22Rv1 (cell line): ENCODE measurements around the gene KIF14.
"Not testable (repeated sequence)": the region's sequence is repeated elsewhere in the genome, so short reads cannot be mapped to it uniquely, and the experiment has no call there.

Experiments
- H3K27ac ChIP-seq: fragments of 450-650 bp; 2 replicates; pipeline ENCODE4 v1.5.1; 2017
- ZFX ChIP-seq: fragments of 450-650 bp; IDR thresholded peaks from 2 replicates; pipeline ENCODE4 v1.6.1; 2017; ENCODE audit warnings: antibody characterized with exemption, borderline replicate concordance
- TF ChIP-seq, protein P1 (sequence below): fragments of 450-650 bp; IDR thresholded peaks from 2 replicates; pipeline ENCODE4 v1.5.1; 2017; ENCODE audit warnings: mild to moderate bottlenecking

The KIF14 gene

DNA sequence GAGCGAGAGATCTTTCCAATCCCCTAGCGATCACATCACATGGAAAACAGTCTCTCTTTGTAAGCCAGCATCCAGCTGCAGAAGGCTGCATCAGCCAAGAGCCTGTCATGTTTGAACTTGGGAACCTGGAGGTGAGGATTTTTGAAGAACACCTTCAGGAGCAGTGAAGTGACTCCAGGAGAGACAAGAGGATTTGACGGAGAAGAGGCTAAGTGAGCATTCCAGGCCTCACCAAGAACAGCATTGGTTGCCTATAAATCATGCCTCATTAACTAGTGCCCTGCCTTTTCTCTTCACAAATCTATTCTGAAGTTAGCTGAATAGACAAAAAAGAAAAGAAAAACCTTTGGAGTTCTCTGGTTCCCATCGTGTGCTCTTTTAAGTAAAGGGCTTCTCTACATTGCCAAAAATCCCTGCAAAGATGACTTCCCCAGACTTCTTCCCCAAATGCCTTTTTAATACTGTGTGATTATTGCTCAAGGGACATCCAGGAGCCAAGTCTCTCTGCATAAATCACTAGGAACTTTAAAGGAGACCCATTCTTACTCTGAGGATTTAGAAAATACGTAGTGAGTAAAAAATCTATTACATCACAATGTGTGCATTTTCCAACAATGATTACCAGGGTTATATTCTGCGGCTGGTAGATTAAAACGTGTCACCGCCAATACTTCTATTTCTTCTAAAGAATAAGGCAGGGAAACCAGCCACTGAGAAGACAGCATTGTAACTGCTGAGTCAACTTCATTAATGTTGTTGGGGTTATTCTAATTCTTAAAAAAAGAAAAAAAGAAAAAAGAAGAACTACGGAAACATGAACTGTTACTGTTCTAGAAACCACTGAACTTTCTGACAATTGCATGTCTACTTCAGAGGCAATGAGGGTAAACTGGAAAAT is 95.2 kb downstream of the KIF14 start:
- no peak overlapping the region for H3K27ac ChIP-seq
- TF ChIP-seq, protein P1, sequence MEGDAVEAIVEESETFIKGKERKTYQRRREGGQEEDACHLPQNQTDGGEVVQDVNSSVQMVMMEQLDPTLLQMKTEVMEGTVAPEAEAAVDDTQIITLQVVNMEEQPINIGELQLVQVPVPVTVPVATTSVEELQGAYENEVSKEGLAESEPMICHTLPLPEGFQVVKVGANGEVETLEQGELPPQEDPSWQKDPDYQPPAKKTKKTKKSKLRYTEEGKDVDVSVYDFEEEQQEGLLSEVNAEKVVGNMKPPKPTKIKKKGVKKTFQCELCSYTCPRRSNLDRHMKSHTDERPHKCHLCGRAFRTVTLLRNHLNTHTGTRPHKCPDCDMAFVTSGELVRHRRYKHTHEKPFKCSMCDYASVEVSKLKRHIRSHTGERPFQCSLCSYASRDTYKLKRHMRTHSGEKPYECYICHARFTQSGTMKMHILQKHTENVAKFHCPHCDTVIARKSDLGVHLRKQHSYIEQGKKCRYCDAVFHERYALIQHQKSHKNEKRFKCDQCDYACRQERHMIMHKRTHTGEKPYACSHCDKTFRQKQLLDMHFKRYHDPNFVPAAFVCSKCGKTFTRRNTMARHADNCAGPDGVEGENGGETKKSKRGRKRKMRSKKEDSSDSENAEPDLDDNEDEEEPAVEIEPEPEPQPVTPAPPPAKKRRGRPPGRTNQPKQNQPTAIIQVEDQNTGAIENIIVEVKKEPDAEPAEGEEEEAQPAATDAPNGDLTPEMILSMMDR, result no peak
- TF ChIP-seq ZFX, result no peak

DNA sequence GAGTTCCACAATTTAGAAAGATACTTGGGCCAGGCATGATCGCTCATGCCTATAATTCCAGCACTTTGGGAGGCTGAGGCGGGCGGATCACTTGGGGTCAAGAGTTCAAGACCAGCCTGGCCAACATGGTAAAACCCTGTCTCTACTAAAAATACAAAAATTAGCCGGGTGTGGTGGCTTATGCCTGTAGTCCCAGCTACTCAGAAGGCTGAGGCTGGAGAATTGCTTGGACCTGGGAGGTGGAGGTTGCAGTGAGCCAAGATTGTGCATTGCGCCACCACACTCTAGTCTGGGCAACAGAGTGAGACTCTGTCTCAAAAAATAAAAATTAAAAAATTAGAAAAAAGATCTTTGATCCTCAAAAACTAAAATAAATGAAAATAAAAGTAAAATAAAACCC is 96.0 kb downstream of the KIF14 start:
- not testable (repeated sequence) for H3K27ac ChIP-seq

DNA sequence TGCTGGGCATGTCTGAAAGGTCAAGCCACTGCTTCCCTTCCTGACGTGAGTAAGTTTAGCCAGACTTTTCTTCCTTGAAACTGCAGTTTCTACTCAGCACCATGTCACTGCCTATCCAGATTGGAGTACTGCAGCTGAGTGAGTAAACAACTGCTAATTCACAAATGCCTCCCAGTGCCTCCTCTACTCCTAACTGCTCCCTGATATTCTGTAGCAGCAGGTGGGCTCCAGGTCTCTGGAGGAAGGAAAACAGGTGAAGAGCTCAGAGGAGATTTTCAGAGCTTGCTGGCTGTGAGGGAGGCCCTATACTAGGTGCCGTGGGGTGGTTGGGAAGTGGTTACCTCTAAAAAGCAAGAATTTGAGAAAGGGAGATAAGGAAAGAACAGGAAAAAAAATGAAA is 96.5 kb downstream of the KIF14 start:
- TF ChIP-seq, protein P1, result no peak
- no peak for TF ChIP-seq ZFX
- no peak overlapping the region for H3K27ac ChIP-seq

DNA sequence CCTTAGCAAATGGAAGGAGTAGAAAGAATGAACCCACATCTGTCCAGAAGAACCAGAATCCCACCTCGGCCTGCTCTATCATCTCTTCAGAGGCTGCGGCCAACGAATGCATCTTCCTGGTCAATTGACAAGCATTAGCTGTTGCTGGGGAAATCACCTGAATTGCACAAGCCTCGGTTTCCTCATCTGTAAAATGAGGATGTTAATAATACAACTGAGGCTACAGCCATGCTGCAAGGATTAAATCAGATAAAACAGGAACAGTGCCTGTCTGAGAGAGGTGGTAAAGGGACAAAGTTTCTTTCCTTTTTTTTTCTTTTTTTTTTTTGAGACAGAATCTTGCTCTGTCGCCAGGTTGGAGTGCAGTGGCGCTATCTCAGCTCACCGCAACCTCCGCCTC is 99.8 kb downstream of the KIF14 start:
- TF ChIP-seq, protein P1, result no peak
- TF ChIP-seq ZFX, result no peak

DNA sequence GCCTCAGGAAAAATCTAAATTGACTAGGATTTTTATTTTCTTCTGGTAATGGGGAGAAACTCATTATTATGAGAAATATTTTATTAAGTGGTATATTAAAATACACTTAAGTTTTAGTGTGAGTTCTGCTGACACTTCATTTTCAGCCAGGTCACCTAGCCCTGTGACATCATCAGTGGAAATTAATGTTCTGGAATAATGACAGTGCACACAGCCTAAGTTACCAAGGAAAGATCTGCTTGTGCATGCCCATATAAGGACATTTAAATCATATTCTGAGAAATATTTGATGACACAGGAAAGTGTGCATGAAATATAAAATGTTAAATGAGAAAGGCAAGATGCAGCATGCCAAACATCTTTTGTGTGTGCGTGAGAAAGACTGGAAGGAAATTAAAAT is 102.0 kb downstream of the KIF14 start:
- H3K27ac ChIP-seq, result no peak overlapping the region
- no peak for TF ChIP-seq ZFX
- TF ChIP-seq, protein P1, result no peak

More for the DNA sequence above, 99.8 kb downstream of the KIF14 start:
- no peak overlapping the region for H3K27ac ChIP-seq

DNA sequence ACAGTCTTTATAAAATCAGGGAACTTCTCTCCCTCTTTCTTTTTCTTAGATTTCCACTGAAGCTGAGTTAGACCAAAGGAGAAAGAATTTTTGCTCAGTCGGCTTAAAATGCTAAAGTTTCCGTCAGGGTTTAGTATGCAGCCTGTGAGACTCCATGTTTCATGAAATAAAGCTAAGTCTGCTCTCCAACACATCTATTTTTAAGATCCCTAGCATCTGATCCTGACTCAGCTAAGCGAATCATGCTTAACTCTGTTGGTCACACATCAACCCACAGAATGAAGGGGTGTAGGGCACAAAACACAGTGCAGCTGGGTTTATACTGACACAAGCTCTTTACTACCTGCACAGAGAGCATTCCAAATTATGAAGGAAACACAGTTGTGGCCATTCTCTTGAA is 108.4 kb downstream of the KIF14 start:
- TF ChIP-seq, protein P1, result no peak
- TF ChIP-seq ZFX, result no peak
- H3K27ac ChIP-seq, result no peak overlapping the region

DNA sequence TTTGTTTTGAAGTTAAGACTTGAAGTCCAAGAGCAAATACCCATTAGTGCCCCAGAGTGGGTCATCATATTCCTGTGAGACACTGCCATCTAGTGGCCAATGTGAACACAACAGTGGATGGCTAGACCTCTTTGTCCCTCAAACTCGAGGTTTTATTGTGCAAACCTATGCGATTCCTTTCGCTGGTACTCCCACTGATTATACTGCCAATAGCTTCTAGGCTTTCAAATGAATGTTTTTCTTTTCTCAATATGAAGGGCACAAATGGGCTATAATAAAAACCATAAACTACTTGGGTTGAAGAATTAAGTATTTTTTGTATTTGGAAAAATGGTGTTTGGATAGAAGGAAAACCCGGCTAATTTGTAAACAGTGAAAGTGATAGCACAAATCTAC is 110.3 kb downstream of the KIF14 start:
- TF ChIP-seq, protein P1, result peak; percentile 97
- TF ChIP-seq ZFX, result no peak
- H3K27ac ChIP-seq, result no peak overlapping the region

DNA sequence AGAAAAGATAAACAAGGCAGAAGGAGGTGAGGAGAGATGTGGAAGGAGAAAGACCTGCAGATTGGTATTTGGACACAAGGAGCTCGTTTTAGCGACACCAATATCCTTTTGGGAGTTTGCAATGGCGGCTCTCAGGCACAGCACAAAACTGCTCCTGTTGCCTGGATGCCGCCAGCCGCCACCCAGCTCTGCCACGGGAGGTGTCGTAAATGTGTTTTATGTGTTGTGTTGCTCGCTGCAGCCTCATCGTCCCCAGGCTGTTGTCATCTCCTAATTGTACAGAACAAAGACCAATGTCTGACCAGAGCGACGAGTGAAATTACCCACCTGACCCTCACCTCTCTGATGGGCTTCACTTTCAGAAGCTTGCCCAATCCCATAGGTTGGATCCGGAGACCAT is 114.1 kb downstream of the KIF14 start:
- no peak for TF ChIP-seq ZFX
- TF ChIP-seq, protein P1, result no peak
- H3K27ac ChIP-seq, result no peak overlapping the region
